ENCODE measurements around the gene POSTN. TPM values are rescaled to one million over a fixed set of nuclear protein-coding genes. Genes with fewer than 3 reads are reported as not detected.

The POSTN gene
- total and polyA plus RNA-seq, 3 donors from 2014 or later: 10.0 to 23.0 (median 17.5) TPM

DNA sequence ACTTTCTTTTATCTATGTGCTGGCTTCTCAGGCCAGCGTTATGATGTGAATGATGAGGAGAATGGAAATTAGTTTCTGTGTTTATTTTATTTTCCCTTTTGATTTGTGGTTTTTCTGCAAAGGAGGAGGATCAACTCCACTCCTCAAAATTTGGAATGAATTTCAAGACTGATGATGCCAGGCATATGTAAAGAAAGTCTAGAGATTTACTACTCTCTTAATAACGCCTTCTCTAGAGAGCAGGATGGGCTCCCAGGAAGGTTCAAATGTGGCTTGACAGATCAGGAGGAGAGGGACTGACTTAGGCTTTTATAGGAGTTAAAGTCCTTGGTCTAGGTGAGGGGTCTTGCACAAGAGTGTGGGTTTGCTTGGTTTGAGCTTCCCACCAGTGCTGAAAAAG is 15.1 kb upstream of the POSTN start:
- WGBS, 2 donors: 71 to 82% methylated on average over 2 of the region's 2 CpGs
- Histone ChIP-seq H3K4me1 (no peaks in the 10 kb centered on the region), H3K27ac (no peak overlapping the region), H3K27me3 (no peaks in the 10 kb centered on the region), H3K4me3 (no peak overlapping the region), H3K36me3 (ENCODE audit: low read depth, missing control alignments) (no peaks in the 10 kb centered on the region), H3K9me3 (no peaks in the 10 kb centered on the region)
- intact Hi-C loops (cut with DNase I; ENCODE audit: low total_unique reads): no loop called here
- no peak for DNase-seq
- TF ChIP-seq, protein P1, sequence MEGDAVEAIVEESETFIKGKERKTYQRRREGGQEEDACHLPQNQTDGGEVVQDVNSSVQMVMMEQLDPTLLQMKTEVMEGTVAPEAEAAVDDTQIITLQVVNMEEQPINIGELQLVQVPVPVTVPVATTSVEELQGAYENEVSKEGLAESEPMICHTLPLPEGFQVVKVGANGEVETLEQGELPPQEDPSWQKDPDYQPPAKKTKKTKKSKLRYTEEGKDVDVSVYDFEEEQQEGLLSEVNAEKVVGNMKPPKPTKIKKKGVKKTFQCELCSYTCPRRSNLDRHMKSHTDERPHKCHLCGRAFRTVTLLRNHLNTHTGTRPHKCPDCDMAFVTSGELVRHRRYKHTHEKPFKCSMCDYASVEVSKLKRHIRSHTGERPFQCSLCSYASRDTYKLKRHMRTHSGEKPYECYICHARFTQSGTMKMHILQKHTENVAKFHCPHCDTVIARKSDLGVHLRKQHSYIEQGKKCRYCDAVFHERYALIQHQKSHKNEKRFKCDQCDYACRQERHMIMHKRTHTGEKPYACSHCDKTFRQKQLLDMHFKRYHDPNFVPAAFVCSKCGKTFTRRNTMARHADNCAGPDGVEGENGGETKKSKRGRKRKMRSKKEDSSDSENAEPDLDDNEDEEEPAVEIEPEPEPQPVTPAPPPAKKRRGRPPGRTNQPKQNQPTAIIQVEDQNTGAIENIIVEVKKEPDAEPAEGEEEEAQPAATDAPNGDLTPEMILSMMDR (IDR thresholded peaks at IDR 0.05): no peak
- TF ChIP-seq POLR2A (IDR thresholded peaks at IDR 0.05): no peak

DNA sequence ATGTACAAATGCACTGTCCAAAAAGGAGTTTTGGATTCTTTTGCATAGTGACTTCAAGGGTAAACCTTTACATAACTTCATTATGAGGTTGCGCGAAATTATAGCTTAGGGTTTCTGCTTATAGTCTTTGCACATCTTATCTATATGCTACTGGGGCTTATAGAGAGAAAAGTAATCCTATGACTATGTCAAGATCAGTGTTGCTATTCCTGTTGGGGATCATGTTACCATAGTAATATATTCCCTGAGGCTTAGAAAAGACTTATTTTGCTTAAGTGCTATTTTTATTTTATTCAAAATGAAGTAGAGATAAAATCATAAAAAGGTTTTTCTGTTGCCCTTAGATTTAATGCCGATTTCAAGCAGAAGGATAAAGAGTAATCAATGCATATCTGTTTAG is 14.7 kb upstream of the POSTN start:
- TF ChIP-seq, protein P1 (IDR thresholded peaks at IDR 0.05): no peak
- no peak for TF ChIP-seq POLR2A (IDR thresholded peaks at IDR 0.05)
- DNase-seq: no peak
- Histone ChIP-seq H3K27me3 (no peaks in the 10 kb centered on the region), H3K4me1 (no peaks in the 10 kb centered on the region), H3K9me3 (no peaks in the 10 kb centered on the region), H3K4me3 (no peak overlapping the region), H3K27ac (no peak overlapping the region), H3K36me3 (ENCODE audit: low read depth, missing control alignments) (no peaks in the 10 kb centered on the region)
- WGBS, 2 donors: 83 to 85% methylated on average over 3 of the region's 3 CpGs
- intact Hi-C loops (cut with DNase I; ENCODE audit: low total_unique reads): no loop called here

DNA sequence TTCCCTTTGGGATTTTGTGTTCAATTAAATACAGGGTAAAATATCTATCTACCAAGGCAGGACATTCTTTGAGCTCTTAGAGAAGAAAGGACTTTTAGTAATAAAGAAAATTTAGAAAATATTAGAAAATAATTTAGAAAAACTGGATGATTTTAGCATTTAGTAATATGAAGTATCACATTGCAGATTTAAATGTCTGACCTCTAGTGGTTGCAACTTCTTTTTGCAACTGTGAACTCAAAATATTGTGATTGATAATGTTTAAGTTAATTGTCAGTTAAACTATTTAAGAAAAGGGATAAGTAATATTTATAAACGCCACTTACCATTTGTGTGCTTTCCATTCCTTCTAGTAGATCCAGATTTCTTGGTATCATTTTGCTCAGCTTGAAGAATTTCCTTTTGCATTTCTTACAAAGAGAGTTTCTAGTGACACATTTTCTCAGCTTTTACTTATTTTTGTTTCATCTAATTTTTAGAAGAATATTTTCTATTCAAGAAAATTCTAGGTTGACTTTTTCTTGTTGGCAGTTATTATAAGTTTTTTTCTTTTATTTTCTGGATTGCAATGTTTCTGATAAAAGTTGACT is 10.3 kb upstream of the POSTN start:
- Histone ChIP-seq H3K27me3 (no peaks in the 10 kb centered on the region), H3K36me3 (ENCODE audit: low read depth, missing control alignments) (no peaks in the 10 kb centered on the region), H3K4me3 (no peak overlapping the region), H3K4me1 (no peaks in the 10 kb centered on the region), H3K9me3 (no peaks in the 10 kb centered on the region), H3K27ac (no peak overlapping the region)
- no peak for TF ChIP-seq POLR2A (IDR thresholded peaks at IDR 0.05)
- TF ChIP-seq, protein P1 (IDR thresholded peaks at IDR 0.05): peak in 1 of 3 experiments; percentile 44
- WGBS, 2 donors: 83 to 88% methylated on average over 1 of the region's 1 CpG
- intact Hi-C loops (cut with DNase I; ENCODE audit: low total_unique reads): no loop called here
- no peak for DNase-seq

DNA sequence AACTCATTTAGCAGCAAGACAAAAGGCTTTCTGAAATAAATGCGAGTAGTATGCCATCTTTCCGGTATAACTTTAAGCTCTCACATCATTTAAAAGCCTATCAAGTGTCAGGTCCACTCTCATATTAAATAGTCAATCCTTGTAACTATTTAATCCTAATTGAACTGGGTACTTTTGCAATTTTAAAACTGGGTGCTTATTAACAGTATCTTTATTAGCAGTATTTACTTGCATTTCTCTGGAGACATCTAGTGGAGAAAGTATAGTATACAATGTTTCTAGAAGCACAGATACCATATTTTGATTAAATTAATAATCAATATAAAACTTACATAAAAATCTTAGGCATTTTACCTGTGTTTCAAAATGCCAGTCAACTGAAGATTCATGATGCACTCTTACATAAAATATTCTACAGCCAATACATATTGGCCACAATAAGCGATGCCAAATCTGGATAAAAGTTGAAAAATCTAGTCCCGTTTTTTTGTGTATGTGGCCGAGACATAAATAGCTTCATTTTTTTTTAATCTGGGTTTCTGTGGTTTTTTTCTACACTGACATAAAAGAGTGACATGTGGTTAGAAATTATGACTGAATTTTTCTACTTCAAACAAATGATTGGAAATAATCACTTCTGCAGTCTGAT is 4.3 kb upstream of the POSTN start:
- 67 to 75% methylated on average over 5 of the region's 5 CpGs for WGBS, 2 donors
- intact Hi-C loops (cut with DNase I; ENCODE audit: low total_unique reads): no loop called here
- DNase-seq: no peak

More for the DNA sequence above, 4.3 kb upstream of the POSTN start:
- no peak for TF ChIP-seq POLR2A (IDR thresholded peaks at IDR 0.05)
- TF ChIP-seq, protein P1 (IDR thresholded peaks at IDR 0.05): peak in 1 of 3 experiments; percentile 34
- Histone ChIP-seq H3K27ac (no peak overlapping the region), H3K4me1 (no peaks in the 10 kb centered on the region), H3K27me3 (no peaks in the 10 kb centered on the region), H3K36me3 (ENCODE audit: low read depth, missing control alignments) (no peaks in the 10 kb centered on the region), H3K9me3 (no peaks in the 10 kb centered on the region), H3K4me3 (no peak overlapping the region)

Measured in testis (tissue), 3 donors.